ENCODE results near the gene EEA1.

The EEA1 gene

DNA sequence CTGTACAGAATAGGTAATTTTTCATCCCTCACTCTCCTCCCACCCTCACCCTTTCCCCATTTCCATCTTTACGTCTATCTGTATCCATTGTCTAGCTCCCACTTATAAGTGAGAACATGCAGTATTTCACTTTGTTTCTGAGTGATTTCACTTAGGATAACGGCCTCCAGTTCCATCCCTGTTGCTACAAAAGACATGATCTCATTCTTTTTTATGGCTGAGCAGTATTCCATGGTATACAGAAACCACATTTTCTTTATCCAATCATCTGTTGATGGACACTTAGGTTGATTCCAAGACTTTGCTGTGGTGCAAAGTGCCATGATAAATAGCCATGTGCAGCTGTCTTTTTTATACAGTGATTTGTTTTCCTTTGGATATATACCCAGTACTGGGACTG, 16.4 kb downstream of the EEA1 start:
- no peak overlapping the region for H3K27ac ChIP-seq (ENCODE audit: low read depth, low read length)
- no peaks in the 10 kb centered on the region for H3K4me1 ChIP-seq (ENCODE audit: control insufficient read depth, insufficient read depth, low read length, unreplicated experiment)
- no peak overlapping the region for H2AFZ ChIP-seq (ENCODE audit: low read length, unreplicated experiment)
- peaks cover 67% of the 10 kb centered on the region for H3K79me2 ChIP-seq (ENCODE audit: control insufficient read depth, insufficient read depth, low read length, unreplicated experiment)
- H3K27me3 ChIP-seq (ENCODE audit: insufficient read depth, low read length): no peaks in the 10 kb centered on the region
- no peak overlapping the region for H3K4me3 ChIP-seq (ENCODE audit: low read depth, low read length)
- H3K36me3 ChIP-seq (ENCODE audit: insufficient read depth, low read length): peaks cover 3% of the 10 kb centered on the region

GRCh38 chr12:92912052-92912451, 17.0 kb downstream of the EEA1 start:
- H3K79me2 ChIP-seq (ENCODE audit: control insufficient read depth, insufficient read depth, low read length, unreplicated experiment): peaks cover 73% of the 10 kb centered on the region
- no peaks in the 10 kb centered on the region for H3K27me3 ChIP-seq (ENCODE audit: insufficient read depth, low read length)

DNA sequence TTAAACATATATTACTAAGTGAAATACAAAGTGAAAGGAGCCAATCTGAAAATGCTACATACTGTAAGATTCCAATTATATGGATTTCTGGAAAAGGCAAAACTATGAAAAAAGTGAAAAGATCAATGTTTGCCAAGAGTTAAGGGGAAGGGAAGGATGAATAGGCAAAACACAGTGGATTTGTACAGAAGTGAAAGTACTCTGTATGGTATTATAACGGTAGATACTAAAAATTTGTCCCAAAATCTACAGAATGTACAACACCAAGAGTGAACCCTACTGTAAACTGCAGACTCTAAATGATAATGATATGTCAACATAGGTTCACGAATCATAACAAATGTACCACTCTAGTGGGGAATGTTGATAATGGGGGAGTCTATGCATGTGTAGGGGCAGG, 17.8 kb downstream of the EEA1 start:
- H3K27ac ChIP-seq (ENCODE audit: low read depth, low read length): no peak overlapping the region
- H3K4me3 ChIP-seq (ENCODE audit: low read depth, low read length): no peak overlapping the region
- H3K79me2 ChIP-seq (ENCODE audit: control insufficient read depth, insufficient read depth, low read length, unreplicated experiment): peaks cover 77% of the 10 kb centered on the region
- no peaks in the 10 kb centered on the region for H3K4me1 ChIP-seq (ENCODE audit: control insufficient read depth, insufficient read depth, low read length, unreplicated experiment)
- H3K27me3 ChIP-seq (ENCODE audit: insufficient read depth, low read length): no peaks in the 10 kb centered on the region
- H2AFZ ChIP-seq (ENCODE audit: low read length, unreplicated experiment): no peak overlapping the region
- H3K36me3 ChIP-seq (ENCODE audit: insufficient read depth, low read length): peaks cover 3% of the 10 kb centered on the region

More at GRCh38 chr12:92912052-92912451, 17.0 kb downstream of the EEA1 start:
- no peak overlapping the region for H3K27ac ChIP-seq (ENCODE audit: low read depth, low read length)
- no peak overlapping the region for H2AFZ ChIP-seq (ENCODE audit: low read length, unreplicated experiment)
- no peaks in the 10 kb centered on the region for H3K4me1 ChIP-seq (ENCODE audit: control insufficient read depth, insufficient read depth, low read length, unreplicated experiment)
- H3K36me3 ChIP-seq (ENCODE audit: insufficient read depth, low read length): peaks cover 3% of the 10 kb centered on the region
- no peak overlapping the region for H3K4me3 ChIP-seq (ENCODE audit: low read depth, low read length)

GRCh38 chr12:92908108-92908507, 21.0 kb downstream of the EEA1 start:
- Histone ChIP-seq H3K27ac (ENCODE audit: low read depth, low read length) (no peak overlapping the region), H3K79me2 (ENCODE audit: control insufficient read depth, insufficient read depth, low read length, unreplicated experiment) (peaks cover 71% of the 10 kb centered on the region), H3K4me3 (ENCODE audit: low read depth, low read length) (no peak overlapping the region), H2AFZ (ENCODE audit: low read length, unreplicated experiment) (no peak overlapping the region), H3K27me3 (ENCODE audit: insufficient read depth, low read length) (no peaks in the 10 kb centered on the region), H3K36me3 (ENCODE audit: insufficient read depth, low read length) (peaks cover 3% of the 10 kb centered on the region), H3K4me1 (ENCODE audit: control insufficient read depth, insufficient read depth, low read length, unreplicated experiment) (no peaks in the 10 kb centered on the region)

DNA sequence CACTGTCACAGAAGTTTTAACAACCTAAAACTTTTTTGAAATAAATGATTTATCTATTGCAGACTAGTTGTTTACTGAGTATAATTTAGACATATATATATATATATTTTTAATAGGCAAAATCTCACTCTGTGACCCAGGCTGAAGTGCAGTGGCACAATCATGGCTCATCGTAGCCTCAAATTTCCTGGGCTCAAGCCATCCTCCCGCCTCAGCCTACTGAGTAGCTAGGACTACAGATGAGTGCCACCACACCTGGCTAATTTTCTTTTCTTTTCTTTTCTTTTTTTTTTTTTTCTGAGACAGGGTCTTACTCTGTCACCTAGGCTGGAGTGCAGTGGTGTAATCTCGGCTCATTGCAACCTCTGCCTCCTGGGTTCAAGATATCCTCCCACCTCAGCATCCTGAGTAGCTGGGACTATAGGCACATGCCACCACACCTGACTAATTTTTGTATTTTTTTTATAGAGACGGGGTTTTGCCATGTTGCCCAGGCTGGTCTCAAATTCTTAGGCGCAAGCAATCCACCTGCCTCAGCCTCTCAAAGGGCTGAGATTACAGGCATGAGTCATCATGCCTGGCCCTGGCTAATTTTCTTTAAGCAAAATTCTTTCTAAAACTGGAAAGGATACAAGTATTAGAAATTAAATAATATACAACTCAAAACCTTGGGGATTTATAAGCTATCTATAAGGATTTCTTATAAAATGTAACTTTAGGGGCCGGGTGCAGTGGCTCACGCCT, 23.1 kb downstream of the EEA1 start:
- Histone ChIP-seq H2AFZ (ENCODE audit: low read length, unreplicated experiment) (no peak overlapping the region), H3K27ac (ENCODE audit: low read depth, low read length) (no peak overlapping the region), H3K27me3 (ENCODE audit: insufficient read depth, low read length) (no peaks in the 10 kb centered on the region), H3K36me3 (ENCODE audit: insufficient read depth, low read length) (peaks cover 3% of the 10 kb centered on the region), H3K79me2 (ENCODE audit: control insufficient read depth, insufficient read depth, low read length, unreplicated experiment) (peaks cover 67% of the 10 kb centered on the region), H3K4me1 (ENCODE audit: control insufficient read depth, insufficient read depth, low read length, unreplicated experiment) (no peaks in the 10 kb centered on the region), H3K4me3 (ENCODE audit: low read depth, low read length) (no peak overlapping the region)

- Histone ChIP-seq H3K27me3 (ENCODE audit: insufficient read depth, low read length) (no peaks in the 10 kb centered on the region), H3K4me3 (ENCODE audit: low read depth, low read length) (no peak overlapping the region), H3K27ac (ENCODE audit: low read depth, low read length) (no peak overlapping the region), H3K4me1 (ENCODE audit: control insufficient read depth, insufficient read depth, low read length, unreplicated experiment) (peaks cover 4% of the 10 kb centered on the region), H2AFZ (ENCODE audit: low read length, unreplicated experiment) (no peak overlapping the region), H3K79me2 (ENCODE audit: control insufficient read depth, insufficient read depth, low read length, unreplicated experiment) (peaks cover 65% of the 10 kb centered on the region), H3K36me3 (ENCODE audit: insufficient read depth, low read length) (peaks cover 3% of the 10 kb centered on the region)
These were observed 23.8 kb downstream of the EEA1 start for GRCh38 chr12:92905258-92905810.

- Histone ChIP-seq H3K4me1 (ENCODE audit: control insufficient read depth, insufficient read depth, low read length, unreplicated experiment) (peaks cover 23% of the 10 kb centered on the region), H3K79me2 (ENCODE audit: control insufficient read depth, insufficient read depth, low read length, unreplicated experiment) (peaks cover 56% of the 10 kb centered on the region), H3K27ac (ENCODE audit: low read depth, low read length) (peak overlapping the region; percentile 99), H3K27me3 (ENCODE audit: insufficient read depth, low read length) (no peaks in the 10 kb centered on the region), H2AFZ (ENCODE audit: low read length, unreplicated experiment) (no peak overlapping the region), H3K4me3 (ENCODE audit: low read depth, low read length) (no peak overlapping the region), H3K36me3 (ENCODE audit: insufficient read depth, low read length) (no peaks in the 10 kb centered on the region)
These were observed 28.2 kb downstream of the EEA1 start for GRCh38 chr12:92900941-92901340.

GRCh38 chr12:92899386-92900001, 29.6 kb downstream of the EEA1 start:
- Histone ChIP-seq H3K79me2 (ENCODE audit: control insufficient read depth, insufficient read depth, low read length, unreplicated experiment) (peaks cover 58% of the 10 kb centered on the region), H2AFZ (ENCODE audit: low read length, unreplicated experiment) (peak overlapping the region; percentile 44), H3K36me3 (ENCODE audit: insufficient read depth, low read length) (no peaks in the 10 kb centered on the region; the same call in 1 of the 2 replicates), H3K4me3 (ENCODE audit: low read depth, low read length) (peak overlapping the region; percentile 66), H3K4me1 (ENCODE audit: control insufficient read depth, insufficient read depth, low read length, unreplicated experiment) (peaks cover 23% of the 10 kb centered on the region), H3K27ac (ENCODE audit: low read depth, low read length) (peak overlapping the region; percentile 99), H3K27me3 (ENCODE audit: insufficient read depth, low read length) (no peaks in the 10 kb centered on the region)

GRCh38 chr12:92898755-92899154, 30.3 kb downstream of the EEA1 start:
- Histone ChIP-seq H2AFZ (ENCODE audit: low read length, unreplicated experiment) (no peak overlapping the region), H3K4me3 (ENCODE audit: low read depth, low read length) (peak overlapping the region; percentile 66; the same call in 1 of the 2 replicates), H3K27me3 (ENCODE audit: insufficient read depth, low read length) (no peaks in the 10 kb centered on the region), H3K36me3 (ENCODE audit: insufficient read depth, low read length) (no peaks in the 10 kb centered on the region; the same call in 1 of the 2 replicates), H3K4me1 (ENCODE audit: control insufficient read depth, insufficient read depth, low read length, unreplicated experiment) (peaks cover 23% of the 10 kb centered on the region), H3K79me2 (ENCODE audit: control insufficient read depth, insufficient read depth, low read length, unreplicated experiment) (peaks cover 59% of the 10 kb centered on the region), H3K27ac (ENCODE audit: low read depth, low read length) (peak overlapping the region; percentile 99)

DNA sequence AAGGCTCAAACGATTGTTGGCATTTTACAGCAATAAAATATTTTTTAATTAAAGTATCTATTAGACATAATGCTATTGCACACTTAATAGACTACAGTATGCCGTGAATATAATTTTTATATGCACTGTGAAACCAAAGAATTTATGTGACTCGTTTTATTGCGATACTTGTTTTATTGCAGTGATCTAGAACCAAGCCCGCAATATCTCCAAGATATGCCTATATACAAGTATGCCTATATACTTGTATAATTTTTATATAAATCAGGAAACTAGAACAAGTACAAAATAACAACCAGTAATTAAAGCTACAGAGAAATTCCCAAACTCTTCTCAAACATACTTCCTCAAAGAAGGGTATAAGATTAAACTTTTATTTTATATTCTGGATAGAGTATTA, 31.3 kb downstream of the EEA1 start:
- Histone ChIP-seq H3K4me1 (ENCODE audit: control insufficient read depth, insufficient read depth, low read length, unreplicated experiment) (peaks cover 23% of the 10 kb centered on the region), H3K36me3 (ENCODE audit: insufficient read depth, low read length) (no peaks in the 10 kb centered on the region; the same call in 1 of the 2 replicates), H3K27me3 (ENCODE audit: insufficient read depth, low read length) (no peaks in the 10 kb centered on the region), H2AFZ (ENCODE audit: low read length, unreplicated experiment) (no peak overlapping the region), H3K79me2 (ENCODE audit: control insufficient read depth, insufficient read depth, low read length, unreplicated experiment) (peaks cover 64% of the 10 kb centered on the region), H3K27ac (ENCODE audit: low read depth, low read length) (peak overlapping the region; percentile 99), H3K4me3 (ENCODE audit: low read depth, low read length) (no peak overlapping the region)

Data from ACC112 (cell line).